Measurements from ENCODE around the gene CCR6. TPM values are rescaled to one million over a fixed set of nuclear protein-coding genes. Genes with fewer than 3 reads are reported as not detected.
A peak's percentile ranks its signal among the peaks of the same experiment; 100 is the strongest.

CCR6 gene
- total RNA-seq, 6 experiments from 2014 or later = not detected

DNA sequence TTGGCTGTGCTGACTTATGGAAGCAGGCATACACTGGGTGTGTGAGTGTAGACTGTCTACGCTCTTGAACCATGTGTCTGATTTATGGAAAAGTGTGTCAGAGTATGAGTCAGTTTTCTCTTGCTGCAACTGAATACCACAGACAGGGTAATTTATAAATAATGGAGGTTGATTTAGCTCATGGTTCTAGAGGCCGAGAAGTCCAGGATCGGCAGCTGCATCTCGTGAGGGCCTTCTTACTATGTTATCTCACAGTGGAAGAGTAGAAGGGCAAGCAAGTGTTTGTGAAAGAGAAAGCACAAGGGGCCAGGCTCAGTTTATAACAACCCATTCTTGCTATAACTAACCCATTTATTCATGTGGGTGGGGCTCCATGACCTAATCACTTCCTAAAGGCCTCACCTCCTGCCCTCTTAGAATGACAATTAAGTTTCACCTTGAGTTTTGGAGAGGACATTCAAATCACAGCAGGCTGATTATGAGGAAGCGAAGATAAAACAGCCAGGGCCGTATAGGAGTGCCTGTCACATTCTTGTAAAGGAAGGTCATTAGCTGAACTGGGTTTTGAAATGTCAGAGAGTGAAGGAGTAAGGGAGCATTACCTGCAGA is 28.1 kb downstream of the CCR6 start:
- DNase-seq = no peak
- Mint-ChIP-seq H3K4me1 (ENCODE audit: low read depth) (no peaks in the 10 kb centered on the region; the same call in 1 of the 2 replicates), H3K27me3 (ENCODE audit: insufficient read depth) (peaks cover 4% of the 10 kb centered on the region), H3K9me3 (peaks cover 33% of the 10 kb centered on the region), H3K36me3 (ENCODE audit: low read depth) (peaks cover 6% of the 10 kb centered on the region; the same call in 1 of the 2 replicates), H3K4me3 (no peak overlapping the region), H3K27ac (no peak overlapping the region)
- TF ChIP-seq, protein P1, sequence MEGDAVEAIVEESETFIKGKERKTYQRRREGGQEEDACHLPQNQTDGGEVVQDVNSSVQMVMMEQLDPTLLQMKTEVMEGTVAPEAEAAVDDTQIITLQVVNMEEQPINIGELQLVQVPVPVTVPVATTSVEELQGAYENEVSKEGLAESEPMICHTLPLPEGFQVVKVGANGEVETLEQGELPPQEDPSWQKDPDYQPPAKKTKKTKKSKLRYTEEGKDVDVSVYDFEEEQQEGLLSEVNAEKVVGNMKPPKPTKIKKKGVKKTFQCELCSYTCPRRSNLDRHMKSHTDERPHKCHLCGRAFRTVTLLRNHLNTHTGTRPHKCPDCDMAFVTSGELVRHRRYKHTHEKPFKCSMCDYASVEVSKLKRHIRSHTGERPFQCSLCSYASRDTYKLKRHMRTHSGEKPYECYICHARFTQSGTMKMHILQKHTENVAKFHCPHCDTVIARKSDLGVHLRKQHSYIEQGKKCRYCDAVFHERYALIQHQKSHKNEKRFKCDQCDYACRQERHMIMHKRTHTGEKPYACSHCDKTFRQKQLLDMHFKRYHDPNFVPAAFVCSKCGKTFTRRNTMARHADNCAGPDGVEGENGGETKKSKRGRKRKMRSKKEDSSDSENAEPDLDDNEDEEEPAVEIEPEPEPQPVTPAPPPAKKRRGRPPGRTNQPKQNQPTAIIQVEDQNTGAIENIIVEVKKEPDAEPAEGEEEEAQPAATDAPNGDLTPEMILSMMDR (IDR thresholded peaks at IDR 0.05) = no peak

- H3K4me3 Mint-ChIP-seq = no peak overlapping the region
- H3K9me3 Mint-ChIP-seq = peaks cover 31% of the 10 kb centered on the region
- H3K36me3 Mint-ChIP-seq (ENCODE audit: low read depth) = peaks cover 6% of the 10 kb centered on the region; the same call in 1 of the 2 replicates
These were observed 28.8 kb downstream of the CCR6 start for GRCh38 chr6:167151648-167152047.

GRCh38 chr6:167152862-167153261 is 30.0 kb downstream of the CCR6 start:
- TF ChIP-seq, protein P1 (IDR thresholded peaks at IDR 0.05) = no peak
- DNase-seq = no peak
- Mint-ChIP-seq H3K9me3 (peaks cover 30% of the 10 kb centered on the region), H3K4me1 (ENCODE audit: low read depth) (no peaks in the 10 kb centered on the region; the same call in 1 of the 2 replicates), H3K27me3 (ENCODE audit: insufficient read depth) (peaks cover 4% of the 10 kb centered on the region), H3K36me3 (ENCODE audit: low read depth) (peaks cover 6% of the 10 kb centered on the region; the same call in 1 of the 2 replicates), H3K4me3 (peak overlapping the region; percentile 77; the same call in 1 of the 2 replicates), H3K27ac (no peak overlapping the region)

More at GRCh38 chr6:167151648-167152047, 28.8 kb downstream of the CCR6 start:
- Mint-ChIP-seq H3K27me3 (ENCODE audit: insufficient read depth) (peaks cover 4% of the 10 kb centered on the region), H3K27ac (no peak overlapping the region), H3K4me1 (ENCODE audit: low read depth) (no peaks in the 10 kb centered on the region; the same call in 1 of the 2 replicates)
- no peak for DNase-seq
- TF ChIP-seq, protein P1 (IDR thresholded peaks at IDR 0.05) = no peak

DNA sequence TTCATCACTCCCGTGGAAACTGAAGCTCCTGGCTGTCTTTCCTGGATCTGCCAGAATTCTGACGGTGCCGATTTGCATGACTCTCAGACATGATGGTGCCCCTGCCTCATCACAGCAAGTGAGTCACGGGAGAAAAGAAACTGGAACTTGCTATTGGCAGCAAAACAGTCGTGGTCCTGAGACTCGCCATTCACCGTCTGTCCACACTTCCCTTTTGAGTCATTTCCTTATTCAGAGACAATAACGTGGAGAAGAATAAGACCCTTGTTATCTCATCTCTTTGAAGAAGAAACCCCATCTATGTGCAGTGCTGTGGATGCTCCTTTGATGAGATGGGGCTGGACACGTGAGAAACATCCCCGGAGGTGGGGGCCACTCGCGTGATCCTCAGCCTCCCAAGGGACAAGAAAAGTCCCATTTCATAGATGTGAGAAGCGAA is 30.6 kb downstream of the CCR6 start:
- Mint-ChIP-seq H3K27ac (no peak overlapping the region), H3K36me3 (ENCODE audit: low read depth) (peaks cover 6% of the 10 kb centered on the region; the same call in 1 of the 2 replicates), H3K27me3 (ENCODE audit: insufficient read depth) (peaks cover 4% of the 10 kb centered on the region), H3K9me3 (peaks cover 36% of the 10 kb centered on the region), H3K4me1 (ENCODE audit: low read depth) (no peaks in the 10 kb centered on the region; the same call in 1 of the 2 replicates), H3K4me3 (peak overlapping the region; percentile 77; the same call in 1 of the 2 replicates)
- DNase-seq = no peak
- TF ChIP-seq, protein P1 (IDR thresholded peaks at IDR 0.05) = no peak

- Mint-ChIP-seq H3K27ac (no peak overlapping the region), H3K36me3 (ENCODE audit: low read depth) (peaks cover 6% of the 10 kb centered on the region; the same call in 1 of the 2 replicates), H3K4me3 (no peak overlapping the region), H3K4me1 (ENCODE audit: low read depth) (no peaks in the 10 kb centered on the region; the same call in 1 of the 2 replicates), H3K27me3 (ENCODE audit: insufficient read depth) (peaks cover 2% of the 10 kb centered on the region), H3K9me3 (peaks cover 39% of the 10 kb centered on the region)
- TF ChIP-seq, protein P1 (IDR thresholded peaks at IDR 0.05) = no peak
- DNase-seq = no peak
These were observed 31.4 kb downstream of the CCR6 start for GRCh38 chr6:167154291-167154690.

Measured in HFFc6 (cell line).